Smooth muscle cell of bladder (primary cell): ENCODE results near the gene GJB4. TPM values are rescaled to one million over a fixed set of nuclear protein-coding genes. Genes with fewer than 3 reads are reported as not detected.

Experiments
- total RNA-seq: library from RNA; depleted of rRNA; stranded (reverse); fragments of >200 nt; gene quantifications from 2 replicates; pipeline ENCODE4 v1.2.3, GENCODE V29; 2014

Gene GJB4
- not detected in 2 replicates for total RNA-seq

GRCh38 chr1:34759503-34760357 lies at the start of gene GJB4:
Gene GJB4 (plus strand): TSS chr1:34759740. CDS start chr1:34761255, 1,515 bp downstream.

GRCh38 chr1:34754964-34755637 lies 4.4 kb upstream of the GJB4 start, which contains the start of gene GJB5:
Gene GJB5 (plus strand): TSS chr1:34755047. CDS start chr1:34757331, 2,284 bp downstream.

GRCh38 chr1:34781071-34781843 lies 21.7 kb downstream of the GJB4 start, which contains the start of gene GJB3:
Gene GJB3 (plus strand): TSS chr1:34781214. CDS start chr1:34784763, 3,549 bp downstream.

DNA sequence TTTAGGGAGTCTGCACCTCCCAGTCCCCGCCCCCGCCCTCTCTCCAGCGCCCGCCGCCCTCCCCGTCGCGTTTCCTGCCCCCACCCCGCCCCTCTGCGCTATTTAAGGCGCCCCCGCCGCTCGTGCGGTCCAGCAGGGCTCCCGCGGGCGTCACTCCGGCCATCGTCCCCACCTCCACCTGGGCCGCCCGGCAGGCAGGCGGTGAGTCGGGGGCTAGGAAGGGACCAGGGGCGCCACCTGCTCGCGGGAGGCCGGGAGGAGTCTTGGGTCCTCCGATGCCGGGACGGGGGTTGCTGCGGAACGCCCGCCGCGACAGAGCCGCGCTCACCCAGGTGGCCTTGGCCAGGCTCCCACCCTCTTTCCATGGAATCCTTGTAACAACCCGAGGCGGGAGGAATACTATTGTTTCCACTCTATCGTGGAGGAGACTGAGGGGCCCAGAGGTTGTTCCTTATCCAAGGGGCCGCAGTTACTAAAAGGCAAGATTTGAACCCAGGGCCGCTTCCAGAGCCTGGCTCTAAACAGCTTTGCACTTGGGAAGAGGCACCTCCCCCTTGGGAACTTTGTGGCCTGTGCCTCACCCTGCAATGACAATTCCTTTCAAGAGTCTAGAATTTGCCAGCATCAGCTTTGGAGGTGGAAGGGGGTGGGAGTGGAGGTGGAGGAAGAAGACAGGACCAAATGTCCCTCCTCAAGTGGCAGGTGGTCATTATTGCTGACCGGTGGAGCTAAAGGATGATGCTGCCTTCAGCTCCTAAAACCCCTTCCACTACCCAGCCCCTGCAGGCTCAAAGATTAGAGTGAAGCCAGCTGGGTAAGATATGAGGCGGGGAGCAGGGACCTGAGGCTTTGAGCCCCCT lies 33.6 kb downstream of the GJB4 start, which contains the start of gene GJA4:
TSS of gene GJA4 (plus strand) at position 132 of the 860 bp plus-strand sequence. CDS start 1,215 bp downstream, outside the sequence.

Other genes with a start within 250 kb of the GJB4 start
- 0.09 and 0.14 TPM in 2 replicates for gene GJB5, start 4.7 kb upstream of the GJB4 start, total RNA-seq
- gene GJB3, start 21.5 kb downstream of the GJB4 start, total RNA-seq: not detected in 2 replicates
- 0.18 TPM in 1 of 2 replicates, not detected in the other for gene GJA4, start 33.3 kb downstream of the GJB4 start, total RNA-seq
- 15.1 and 25.4 TPM in 2 replicates for gene SMIM12, start 100.0 kb downstream of the GJB4 start, total RNA-seq
- under 0.01 TPM in 2 replicates for gene DLGAP3, start 169.9 kb downstream of the GJB4 start, total RNA-seq
- 36.6 and 40.2 TPM in 2 replicates for gene TMEM35B, start 225.6 kb downstream of the GJB4 start, total RNA-seq